ENCODE results near the gene PPM1H.

PPM1H gene

GRCh38 chr12:62618930-62619329, 316.0 kb downstream of the PPM1H start:
- TF ChIP-seq, protein P1, sequence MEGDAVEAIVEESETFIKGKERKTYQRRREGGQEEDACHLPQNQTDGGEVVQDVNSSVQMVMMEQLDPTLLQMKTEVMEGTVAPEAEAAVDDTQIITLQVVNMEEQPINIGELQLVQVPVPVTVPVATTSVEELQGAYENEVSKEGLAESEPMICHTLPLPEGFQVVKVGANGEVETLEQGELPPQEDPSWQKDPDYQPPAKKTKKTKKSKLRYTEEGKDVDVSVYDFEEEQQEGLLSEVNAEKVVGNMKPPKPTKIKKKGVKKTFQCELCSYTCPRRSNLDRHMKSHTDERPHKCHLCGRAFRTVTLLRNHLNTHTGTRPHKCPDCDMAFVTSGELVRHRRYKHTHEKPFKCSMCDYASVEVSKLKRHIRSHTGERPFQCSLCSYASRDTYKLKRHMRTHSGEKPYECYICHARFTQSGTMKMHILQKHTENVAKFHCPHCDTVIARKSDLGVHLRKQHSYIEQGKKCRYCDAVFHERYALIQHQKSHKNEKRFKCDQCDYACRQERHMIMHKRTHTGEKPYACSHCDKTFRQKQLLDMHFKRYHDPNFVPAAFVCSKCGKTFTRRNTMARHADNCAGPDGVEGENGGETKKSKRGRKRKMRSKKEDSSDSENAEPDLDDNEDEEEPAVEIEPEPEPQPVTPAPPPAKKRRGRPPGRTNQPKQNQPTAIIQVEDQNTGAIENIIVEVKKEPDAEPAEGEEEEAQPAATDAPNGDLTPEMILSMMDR (IDR thresholded peaks at IDR 0.05; ENCODE audit: control extremely low read depth, extremely low read depth, low read depth, missing control alignments), result no peak
- DNase-seq (ENCODE audit: extremely low spot score), result no peak
- POLR2A ChIA-PET, result no interaction called here
- CTCF ChIA-PET, result interaction anchor here (1.0 to 3.1 kb wide), 7 partner anchors 9 to 89 kb away, joined by 3 to 10 read pairs (median 5); no protein-coding TSS in a partner anchor

GRCh38 chr12:62618319-62618718, 316.6 kb downstream of the PPM1H start:
- ChIA-PET POLR2A (no interaction called here), CTCF (interaction anchor here (0.9 to 3.1 kb wide), 7 partner anchors 9 to 181 kb away, joined by 3 to 10 read pairs (median 3); no protein-coding TSS in a partner anchor)
- TF ChIP-seq, protein P1 (IDR thresholded peaks at IDR 0.05; ENCODE audit: control extremely low read depth, extremely low read depth, low read depth, missing control alignments), result no peak
- no peak for DNase-seq (ENCODE audit: extremely low spot score)

- TF ChIP-seq, protein P1 (IDR thresholded peaks at IDR 0.05; ENCODE audit: control extremely low read depth, extremely low read depth, low read depth, missing control alignments), result no peak
- no peak for DNase-seq (ENCODE audit: extremely low spot score)
- ChIA-PET POLR2A (interaction anchor here (1.2 kb wide), 1 partner anchor 10 kb away, joined by 3 read pairs; no protein-coding TSS in a partner anchor), CTCF (no interaction called here)
Measured at GRCh38 chr12:62613081-62613480, 321.9 kb downstream of the PPM1H start.

GRCh38 chr12:62606654-62607053, 328.3 kb downstream of the PPM1H start:
- TF ChIP-seq, protein P1 (IDR thresholded peaks at IDR 0.05; ENCODE audit: control extremely low read depth, extremely low read depth, low read depth, missing control alignments), result no peak
- no peak for DNase-seq (ENCODE audit: extremely low spot score)
- ChIA-PET CTCF (interaction anchor here (1.1 to 2.0 kb wide), 8 partner anchors 13 to 206 kb away, joined by 3 to 10 read pairs (median 4); no protein-coding TSS in a partner anchor), POLR2A (interaction anchor here (0.6 kb wide), 1 partner anchor 91 kb away, joined by 5 read pairs; no protein-coding TSS in a partner anchor)

DNA sequence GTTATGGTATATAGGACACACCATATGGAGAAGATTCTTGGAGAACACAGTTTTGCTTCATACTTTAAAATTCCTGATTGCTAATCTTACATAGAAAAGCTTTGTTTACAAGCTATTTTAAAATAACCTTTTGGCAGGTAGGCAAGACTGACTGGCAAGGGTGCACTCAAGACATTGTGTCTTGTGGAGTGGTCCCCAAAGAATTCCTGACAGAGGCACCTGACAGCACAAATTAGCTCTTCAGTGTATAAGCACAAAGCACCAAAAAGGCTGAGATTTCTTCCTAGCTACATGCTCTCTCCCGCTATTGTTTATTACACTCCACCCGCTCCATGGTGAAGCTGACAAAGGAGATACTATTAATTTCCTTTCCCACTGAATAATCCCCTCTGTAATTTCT, 329.0 kb downstream of the PPM1H start:
- TF ChIP-seq, protein P1 (IDR thresholded peaks at IDR 0.05; ENCODE audit: control extremely low read depth, extremely low read depth, low read depth, missing control alignments), result no peak
- ChIA-PET POLR2A (interaction anchor here (0.6 to 0.9 kb wide), 2 partner anchors 9 to 91 kb away, joined by 3 to 5 read pairs; no protein-coding TSS in a partner anchor), CTCF (interaction anchor here (0.9 to 2.0 kb wide), 12 partner anchors 10 to 207 kb away, joined by 3 to 10 read pairs (median 4); no protein-coding TSS in a partner anchor)
- DNase-seq (ENCODE audit: extremely low spot score), result no peak

GRCh38 chr12:62604871-62605270, 330.1 kb downstream of the PPM1H start:
- ChIA-PET POLR2A (no interaction called here), CTCF (interaction anchor here (0.9 to 1.9 kb wide), 3 partner anchors 11 to 193 kb away, joined by 4 to 7 read pairs (median 5); no protein-coding TSS in a partner anchor)
- no peak for DNase-seq (ENCODE audit: extremely low spot score)
- TF ChIP-seq, protein P1 (IDR thresholded peaks at IDR 0.05; ENCODE audit: control extremely low read depth, extremely low read depth, low read depth, missing control alignments), result no peak
